ENCODE results near the gene NDE1. TPM values are rescaled to one million over a fixed set of nuclear protein-coding genes. Genes with fewer than 3 reads are reported as not detected.

NDE1 gene
- total and polyA plus RNA-seq, 9 of the 15 experiments (the other 6 are each of a cell fraction or from before 2014, with no cell fraction given) = 3.1 to 59.9 (median 30.0) TPM

- no peak for TF ChIP-seq KAT2B (IDR thresholded peaks at IDR 0.05; ENCODE audit: low read depth, low read length)
- 0 out of 2 replicates have a peak, but pooled peaks have one; percentile 45 for TF ChIP-seq MAX (CRISPR knock-in tag; IDR thresholded peaks at IDR 0.05)
- TF ChIP-seq ZFP30 (CRISPR knock-in tag; IDR thresholded peaks at IDR 0.05; ENCODE audit: borderline replicate concordance) = no peak
- no peak for TF ChIP-seq MTA1 (IDR thresholded peaks at IDR 0.05; ENCODE audit: borderline replicate concordance)
- no peak for TF ChIP-seq ELF2 (CRISPR knock-in tag; IDR thresholded peaks at IDR 0.05)
- TF ChIP-seq ZBTB40 (IDR thresholded peaks at IDR 0.05) = peak; percentile 18; the same call in 1 of the 2 replicates
- no peak for TF ChIP-seq ZBTB40 (CRISPR knock-in tag; IDR thresholded peaks at IDR 0.05)
- no peak for TF ChIP-seq PRDM10 (IDR thresholded peaks at IDR 0.05; ENCODE audit: partially characterized antibody)
- no peak for TF ChIP-seq XRCC4 (IDR thresholded peaks at IDR 0.05; ENCODE audit: extremely low read depth, insufficient read depth, insufficient read length)
- TF ChIP-seq MEIS2 (IDR thresholded peaks at IDR 0.05; ENCODE audit: partially characterized antibody) = no peak
- 0 out of 2 replicates have a peak, but pooled peaks have one; percentile 26 for TF ChIP-seq DMBX1 (CRISPR knock-in tag; IDR thresholded peaks at IDR 0.05; ENCODE audit: borderline replicate concordance)
- no peak for TF ChIP-seq SLC30A9 (CRISPR knock-in tag; IDR thresholded peaks at IDR 0.05)
- TF ChIP-seq SMARCA4 (IDR thresholded peaks at IDR 0.05) = 0 out of 2 replicates have a peak, but pooled peaks have one; percentile 13
- TF ChIP-seq CHD2 (IDR thresholded peaks at IDR 0.05; ENCODE audit: low read depth, low read length) = no peak
- TF ChIP-seq DLX4 (CRISPR knock-in tag; IDR thresholded peaks at IDR 0.05) = no peak
Measured at GRCh38 chr16:15649727-15650018, 372 bp upstream of the NDE1 start (continued).
